Liver (tissue), 9 donors: Measurements from ENCODE around the gene AKAP10. TPM values are rescaled to one million over a fixed set of nuclear protein-coding genes. Genes with fewer than 3 reads are reported as not detected.

Source experiments
- DNase-seq: peaks from one replicate; pipeline ENCODE4 v3.0.0-alpha.2; 2017; ENCODE audit warnings: low spot score
- H3K27ac ChIP-seq, 2 donors: one replicate each; pipeline ENCODE4 v1.7.0; 2013; ENCODE audit warnings: inconsistent platforms in 2 of 2, low read length in 2 of 2, control low read depth in 1 of 2, low read depth in 1 of 2, mild to moderate bottlenecking in 1 of 2
- H3K27me3 ChIP-seq, 4 donors: one replicate each; pipeline versions ENCODE4 v1.6.1 to v1.7.0; 2013; ENCODE audit warnings: low read length in 3 of 4, inconsistent platforms in 1 of 4, mild to moderate bottlenecking in 1 of 4, moderate library complexity in 1 of 4; ENCODE audit not compliant: control insufficient read depth in 4 of 4, insufficient read depth in 4 of 4
- H3K36me3 ChIP-seq, 4 donors: one replicate each; pipeline versions ENCODE4 v1.6.1 to v1.7.0; 2013; ENCODE audit warnings: low read length in 3 of 4, mild to moderate bottlenecking in 3 of 4, low read depth in 1 of 4, moderate library complexity in 1 of 4; ENCODE audit not compliant: control insufficient read depth in 4 of 4, insufficient read depth in 3 of 4
- H3K4me1 ChIP-seq, 4 donors: one replicate each; pipeline versions ENCODE4 v1.6.1 to v1.7.0; 2013; ENCODE audit warnings: low read length in 3 of 4, mild to moderate bottlenecking in 3 of 4, moderate library complexity in 1 of 4; ENCODE audit not compliant: control insufficient read depth in 4 of 4, insufficient read depth in 4 of 4
- H3K4me3 ChIP-seq, 3 donors: one replicate each; pipeline versions ENCODE4 v1.6.1 to v1.7.0; 2013; ENCODE audit warnings: low read length in 3 of 3, control low read depth in 1 of 3, low read depth in 1 of 3, mild to moderate bottlenecking in 1 of 3
- H3K9ac ChIP-seq, 2 donors: one replicate each; pipeline ENCODE4 v1.7.0; 2013; ENCODE audit warnings: low read length in 2 of 2, mild to moderate bottlenecking in 2 of 2, moderate library complexity in 2 of 2, control low read depth in 1 of 2, low read depth in 1 of 2
- H3K9me3 ChIP-seq, 4 donors: one replicate each; pipeline versions ENCODE4 v1.6.1 to v1.7.0; 2013; ENCODE audit warnings: low read length in 3 of 4; ENCODE audit not compliant: control insufficient read depth in 4 of 4
- EGR1 ChIP-seq, 2 donors: IDR thresholded peaks; 2 replicates each; pipeline ENCODE4 v1.6.1; 2016 to 2018; ENCODE audit warnings: antibody characterized with exemption in 2 of 2, low read depth in 2 of 2
- FOXA1 ChIP-seq: IDR thresholded peaks from 2 replicates; pipeline ENCODE4 v1.6.1; 2016; ENCODE audit warnings: antibody characterized with exemption
- FOXA2 ChIP-seq: IDR thresholded peaks from 2 replicates; pipeline ENCODE4 v1.6.1; 2016; ENCODE audit warnings: antibody characterized with exemption
- GABPA ChIP-seq, 2 donors: IDR thresholded peaks in 1 of 2; conservative IDR thresholded peaks in 1 of 2; 2 replicates each; pipeline ENCODE4 v1.6.1; 2016; ENCODE audit warnings: antibody characterized with exemption in 2 of 2, mild to moderate bottlenecking in 1 of 2, moderate library complexity in 1 of 2
- HNF4A ChIP-seq, 2 donors: conservative IDR thresholded peaks; 2 replicates each; pipeline ENCODE4 v1.6.1; 2016; ENCODE audit warnings: antibody characterized with exemption in 2 of 2, mild to moderate bottlenecking in 2 of 2
- HNF4G ChIP-seq: IDR thresholded peaks from 2 replicates; pipeline ENCODE4 v1.6.1; 2016; ENCODE audit warnings: antibody characterized with exemption
- JUND ChIP-seq, 2 donors: IDR thresholded peaks; 2 replicates each; pipeline ENCODE4 v1.6.1; 2016; ENCODE audit warnings: antibody characterized with exemption in 2 of 2
- MAX ChIP-seq: IDR thresholded peaks from 2 replicates; pipeline ENCODE4 v1.6.1; 2016; ENCODE audit warnings: antibody characterized with exemption
- NR2F2 ChIP-seq: IDR thresholded peaks from 2 replicates; pipeline ENCODE4 v1.6.1; 2016; ENCODE audit warnings: antibody characterized with exemption
- RAD21 ChIP-seq, 2 donors: IDR thresholded peaks; 2 replicates each; pipeline ENCODE4 v1.6.1; 2016; ENCODE audit warnings: antibody characterized with exemption in 2 of 2, mild to moderate bottlenecking in 2 of 2
- REST ChIP-seq: IDR thresholded peaks from 2 replicates; pipeline ENCODE4 v1.6.1; 2016; ENCODE audit warnings: antibody characterized with exemption, mild to moderate bottlenecking
- RXRA ChIP-seq, 2 donors: IDR thresholded peaks; 2 replicates each; pipeline ENCODE4 v1.6.1; 2017 to 2018; ENCODE audit warnings: antibody characterized with exemption in 2 of 2, mild to moderate bottlenecking in 1 of 2
- SP1 ChIP-seq: IDR thresholded peaks from 2 replicates; pipeline ENCODE4 v1.6.1; 2018; ENCODE audit warnings: antibody characterized with exemption, mild to moderate bottlenecking
- TAF1 ChIP-seq: conservative IDR thresholded peaks from 2 replicates; pipeline ENCODE4 v1.6.1; 2016; ENCODE audit warnings: antibody characterized with exemption, mild to moderate bottlenecking
- YY1 ChIP-seq: IDR thresholded peaks from 2 replicates; pipeline ENCODE4 v1.6.1; 2016; ENCODE audit warnings: antibody characterized with exemption, mild to moderate bottlenecking
- WGBS: extraction: QIAGEN DNeasy Blood & Tissue Kit; methylation state at CpG from one replicate; pipeline ENCODE4 v1.1.7; 2013; 5-methylcytosine and 5-hydroxymethylcytosine counted together
- polyA plus RNA-seq, 2 donors: library from polyadenylated mRNA; stranded (reverse) in 1 of 2; unstranded in 1 of 2; fragments of 200-250 nt in 1 of 2; fragments of >200 nt in 1 of 2; fragmentation: Nextera tagmentation in 1 of 2; extraction: Ambion mirVana in 1 of 2; gene quantifications; one replicate each; pipeline versions ENCODE4 v1.2.1 to v1.2.3, GENCODE V29; 2013 to 2015
- total RNA-seq, 2 donors: library from RNA; depleted of rRNA; stranded (reverse); fragments of >200 nt; gene quantifications; one replicate each; pipeline ENCODE4 v1.2.3, GENCODE V29; 2014
- TF ChIP-seq, protein P1 (sequence below): IDR thresholded peaks from 2 replicates; pipeline ENCODE4 v1.6.1; 2016; ENCODE audit warnings: antibody characterized with exemption
- TF ChIP-seq, protein P2 (sequence below): IDR thresholded peaks from 2 replicates; pipeline ENCODE4 v1.6.1; 2016; ENCODE audit warnings: antibody characterized with exemption
- TF ChIP-seq, protein P3 (sequence below): fragments of 150-350 bp; IDR thresholded peaks from 2 replicates; pipeline ENCODE4 v1.5.1; 2017; ENCODE audit warnings: improper control_type of control experiment, low read depth, low read length; ENCODE audit not compliant: missing input control
- donor health status: healthy.
- donor health status: healthy.
- donor health status: healthy.
- donor health status: healthy.
- donor health status: healthy.

AKAP10 gene
- total and polyA plus RNA-seq, 4 donors: 4.2 to 16.3 (median 10.1) TPM

DNA sequence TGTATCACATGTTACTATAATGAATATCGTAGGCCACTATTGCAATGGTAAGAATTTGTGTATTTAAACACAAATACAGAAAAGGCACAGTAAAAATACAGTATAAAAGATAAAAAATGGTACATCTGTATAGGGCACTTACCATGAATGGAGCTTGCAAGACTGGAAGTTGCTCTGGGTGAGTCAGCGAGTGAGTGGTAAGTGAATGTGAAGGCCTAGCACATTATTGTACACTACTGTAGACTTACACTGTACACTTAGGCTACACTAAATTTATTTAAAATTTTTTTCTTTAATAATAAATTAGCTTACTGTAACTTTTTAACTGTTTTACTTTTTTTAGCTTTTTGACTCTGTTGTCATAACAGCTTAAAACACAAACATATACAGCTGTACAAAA lies 42.5 kb downstream of the AKAP10 start:
- peaks cover 10 to 53% (median 42%) of the 10 kb centered on the region in 4 donors for H3K36me3 ChIP-seq
- DNase-seq: no peak
- 98% methylated on average over 2 of the region's 2 CpGs for WGBS

More for the DNA sequence above, 42.5 kb downstream of the AKAP10 start:
- no peak overlapping the region for H3K4me3 ChIP-seq
- H3K27ac ChIP-seq: no peak overlapping the region
- TF ChIP-seq RAD21 (IDR thresholded peaks at IDR 0.05) (no peak), HNF4G (no peak), REST (no peak), GABPA (IDR thresholded peaks at IDR 0.05 in 1 of 2, conservative IDR thresholded peaks at IDR 0.05 in 1 of 2) (no peak), HNF4A (conservative IDR thresholded peaks at IDR 0.05) (no peak), NR2F2 (no peak), EGR1 (IDR thresholded peaks at IDR 0.05; ENCODE audit: low read depth in 2 of 2) (no peak), YY1 (no peak), TAF1 (no peak), JUND (IDR thresholded peaks at IDR 0.05) (no peak), RXRA (IDR thresholded peaks at IDR 0.05) (no peak), SP1 (no peak), MAX (no peak), FOXA1 (no peak), FOXA2 (no peak)
- TF ChIP-seq, protein P1, sequence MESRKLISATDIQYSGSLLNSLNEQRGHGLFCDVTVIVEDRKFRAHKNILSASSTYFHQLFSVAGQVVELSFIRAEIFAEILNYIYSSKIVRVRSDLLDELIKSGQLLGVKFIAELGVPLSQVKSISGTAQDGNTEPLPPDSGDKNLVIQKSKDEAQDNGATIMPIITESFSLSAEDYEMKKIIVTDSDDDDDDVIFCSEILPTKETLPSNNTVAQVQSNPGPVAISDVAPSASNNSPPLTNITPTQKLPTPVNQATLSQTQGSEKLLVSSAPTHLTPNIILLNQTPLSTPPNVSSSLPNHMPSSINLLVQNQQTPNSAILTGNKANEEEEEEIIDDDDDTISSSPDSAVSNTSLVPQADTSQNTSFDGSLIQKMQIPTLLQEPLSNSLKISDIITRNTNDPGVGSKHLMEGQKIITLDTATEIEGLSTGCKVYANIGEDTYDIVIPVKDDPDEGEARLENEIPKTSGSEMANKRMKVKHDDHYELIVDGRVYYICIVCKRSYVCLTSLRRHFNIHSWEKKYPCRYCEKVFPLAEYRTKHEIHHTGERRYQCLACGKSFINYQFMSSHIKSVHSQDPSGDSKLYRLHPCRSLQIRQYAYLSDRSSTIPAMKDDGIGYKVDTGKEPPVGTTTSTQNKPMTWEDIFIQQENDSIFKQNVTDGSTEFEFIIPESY: no peak
- TF ChIP-seq, protein P2, sequence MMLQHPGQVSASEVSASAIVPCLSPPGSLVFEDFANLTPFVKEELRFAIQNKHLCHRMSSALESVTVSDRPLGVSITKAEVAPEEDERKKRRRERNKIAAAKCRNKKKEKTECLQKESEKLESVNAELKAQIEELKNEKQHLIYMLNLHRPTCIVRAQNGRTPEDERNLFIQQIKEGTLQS: no peak
- TF ChIP-seq, protein P3, sequence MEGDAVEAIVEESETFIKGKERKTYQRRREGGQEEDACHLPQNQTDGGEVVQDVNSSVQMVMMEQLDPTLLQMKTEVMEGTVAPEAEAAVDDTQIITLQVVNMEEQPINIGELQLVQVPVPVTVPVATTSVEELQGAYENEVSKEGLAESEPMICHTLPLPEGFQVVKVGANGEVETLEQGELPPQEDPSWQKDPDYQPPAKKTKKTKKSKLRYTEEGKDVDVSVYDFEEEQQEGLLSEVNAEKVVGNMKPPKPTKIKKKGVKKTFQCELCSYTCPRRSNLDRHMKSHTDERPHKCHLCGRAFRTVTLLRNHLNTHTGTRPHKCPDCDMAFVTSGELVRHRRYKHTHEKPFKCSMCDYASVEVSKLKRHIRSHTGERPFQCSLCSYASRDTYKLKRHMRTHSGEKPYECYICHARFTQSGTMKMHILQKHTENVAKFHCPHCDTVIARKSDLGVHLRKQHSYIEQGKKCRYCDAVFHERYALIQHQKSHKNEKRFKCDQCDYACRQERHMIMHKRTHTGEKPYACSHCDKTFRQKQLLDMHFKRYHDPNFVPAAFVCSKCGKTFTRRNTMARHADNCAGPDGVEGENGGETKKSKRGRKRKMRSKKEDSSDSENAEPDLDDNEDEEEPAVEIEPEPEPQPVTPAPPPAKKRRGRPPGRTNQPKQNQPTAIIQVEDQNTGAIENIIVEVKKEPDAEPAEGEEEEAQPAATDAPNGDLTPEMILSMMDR: no peak
- no peaks in the 10 kb centered on the region for H3K4me1 ChIP-seq
- H3K9me3 ChIP-seq: no peaks in the 10 kb centered on the region
- H3K27me3 ChIP-seq: no peaks in the 10 kb centered on the region
- H3K9ac ChIP-seq: no peak overlapping the region
